H7 (cell line): ENCODE measurements around the gene TBL1X. TPM values are rescaled to one million over a fixed set of nuclear protein-coding genes. Genes with fewer than 3 reads are reported as not detected.

ENCODE experiments used
- DNase-seq: peaks from one replicate; pipeline ENCODE4 v3.0.0; 2012
- H3K27me3 ChIP-seq: 2 replicates; pipeline ENCODE4 v1.6.0; 2011; ENCODE audit warnings: mild to moderate bottlenecking, low read length; ENCODE audit not compliant: control insufficient read depth, insufficient read depth
- H3K36me3 ChIP-seq: replicated peaks from 2 replicates; pipeline ENCODE4 v1.5.1; 2011; ENCODE audit warnings: low read length; ENCODE audit not compliant: control insufficient read depth, insufficient read depth
- H3K4me3 ChIP-seq: 2 replicates; pipeline ENCODE4 v1.5.1; 2011; ENCODE audit warnings: low read depth, mild to moderate bottlenecking, control low read depth, low read length, moderate library complexity; ENCODE audit not compliant: insufficient read depth
- total RNA-seq: library from RNA; depleted of rRNA; stranded (reverse); fragments of >200 nt; shearing (Covaris generic); gene quantifications from 2 replicates; pipeline ENCODE4 v1.2.3, GENCODE V29; 2014

TBL1X gene
- total RNA-seq, 1 experiment from 2014 or later: 57.0 TPM

DNA sequence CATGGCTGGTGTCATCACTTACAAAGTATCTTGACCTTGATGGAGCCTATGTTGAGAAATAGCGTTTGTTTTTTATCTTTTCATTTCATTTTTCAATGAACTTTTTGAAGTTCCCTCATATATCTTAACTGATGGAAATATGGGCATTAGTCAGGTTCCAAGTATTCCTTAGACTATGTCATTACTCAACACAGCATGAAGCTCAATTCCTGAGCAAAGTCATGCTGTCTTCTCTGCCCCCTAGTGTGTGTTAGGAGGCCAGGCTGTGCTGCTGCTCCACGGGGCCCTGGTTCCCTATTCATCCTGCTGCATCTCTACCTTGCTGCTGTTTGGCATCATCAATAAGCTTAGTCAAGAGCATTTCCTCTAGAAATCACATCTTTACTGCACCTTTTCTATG is 259.9 kb downstream of the TBL1X start:
- DNase-seq: no peak
- peaks cover 3% of the 10 kb centered on the region; the same call in 1 of the 2 replicates for H3K36me3 ChIP-seq
- H3K4me3 ChIP-seq: no peak overlapping the region
- no peaks in the 10 kb centered on the region for H3K27me3 ChIP-seq

DNA sequence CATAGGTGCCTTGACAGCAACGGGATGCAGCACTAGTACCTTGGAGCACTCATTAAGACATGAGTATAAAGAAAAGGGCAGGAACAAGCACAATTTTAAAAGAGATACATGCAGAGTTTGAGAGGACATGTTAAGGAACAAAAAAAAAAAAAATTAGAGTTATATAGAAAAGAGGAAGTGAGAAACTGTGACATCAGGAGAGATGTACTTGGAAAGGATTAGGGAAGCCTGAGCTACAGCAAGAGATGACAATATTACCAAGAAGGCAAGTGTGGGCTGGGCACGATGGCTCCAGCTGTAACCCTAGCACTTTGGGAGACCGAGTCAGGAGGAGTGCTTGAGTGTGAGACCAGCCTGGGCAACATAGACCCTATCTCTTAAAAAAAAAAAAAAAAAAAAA is 263.4 kb downstream of the TBL1X start:
- H3K36me3 ChIP-seq: peaks cover 3% of the 10 kb centered on the region; the same call in 1 of the 2 replicates
- no peak overlapping the region for H3K4me3 ChIP-seq
- no peak for DNase-seq

DNA sequence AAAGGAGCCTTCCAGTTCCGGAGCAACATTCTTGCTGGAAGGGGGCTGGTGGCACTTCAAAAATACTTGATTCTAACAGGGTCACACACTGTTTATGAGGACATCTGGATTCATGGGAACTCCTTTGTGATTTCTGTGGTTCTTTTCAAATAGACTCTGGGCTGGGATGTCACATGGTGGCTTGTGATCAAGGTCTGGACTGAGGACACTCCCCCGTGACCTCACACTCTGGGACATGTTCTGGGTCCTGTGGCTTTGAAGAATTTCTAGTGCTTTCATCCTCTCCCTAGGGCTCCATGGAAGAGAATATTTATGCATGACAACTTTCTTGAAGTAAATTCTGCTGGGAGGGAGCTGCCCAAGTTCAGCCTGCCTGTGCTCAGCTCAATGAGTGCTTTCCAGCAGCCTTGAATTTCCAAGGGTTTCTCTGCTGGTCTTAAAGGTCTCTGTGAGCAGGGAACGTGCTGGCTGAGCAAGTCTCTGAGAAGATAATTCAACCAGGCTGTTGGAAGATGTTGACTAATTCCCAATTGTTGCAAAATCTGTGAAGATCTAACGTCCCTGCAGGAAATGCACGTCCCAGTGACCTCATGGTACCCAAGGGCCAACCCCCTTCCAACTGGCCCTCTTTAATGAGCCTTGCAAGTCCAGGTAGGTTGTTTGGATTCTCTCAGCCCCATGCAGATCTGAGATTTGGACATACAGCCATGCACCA is 264.5 kb downstream of the TBL1X start:
- no peaks in the 10 kb centered on the region for H3K27me3 ChIP-seq
- no peak overlapping the region for H3K4me3 ChIP-seq
- DNase-seq: no peak
- peaks cover 3% of the 10 kb centered on the region; the same call in 1 of the 2 replicates for H3K36me3 ChIP-seq

More for the DNA sequence above, 263.4 kb downstream of the TBL1X start:
- H3K27me3 ChIP-seq: no peaks in the 10 kb centered on the region

DNA sequence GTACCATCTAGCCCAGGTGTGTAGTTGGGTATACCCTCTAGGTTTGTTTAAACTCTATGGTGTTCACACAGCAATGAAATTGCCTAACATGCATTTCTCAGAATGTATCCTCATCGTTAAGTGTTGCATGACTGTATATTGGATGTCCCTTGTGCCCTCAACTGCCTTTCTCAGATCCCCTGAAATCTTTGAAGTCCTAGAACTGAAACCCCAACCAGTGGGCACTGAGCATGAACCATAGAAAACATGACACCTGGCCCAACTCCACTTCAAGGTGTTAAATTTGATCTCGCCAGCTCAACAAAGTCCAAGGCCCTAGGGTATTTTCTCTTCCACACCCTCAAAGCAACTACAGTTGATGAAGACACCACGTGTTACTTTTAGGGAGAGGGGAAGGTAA is 265.2 kb downstream of the TBL1X start:
- Histone ChIP-seq H3K4me3 (no peak overlapping the region), H3K36me3 (peaks cover 3% of the 10 kb centered on the region; the same call in 1 of the 2 replicates), H3K27me3 (no peaks in the 10 kb centered on the region)
- no peak for DNase-seq

DNA sequence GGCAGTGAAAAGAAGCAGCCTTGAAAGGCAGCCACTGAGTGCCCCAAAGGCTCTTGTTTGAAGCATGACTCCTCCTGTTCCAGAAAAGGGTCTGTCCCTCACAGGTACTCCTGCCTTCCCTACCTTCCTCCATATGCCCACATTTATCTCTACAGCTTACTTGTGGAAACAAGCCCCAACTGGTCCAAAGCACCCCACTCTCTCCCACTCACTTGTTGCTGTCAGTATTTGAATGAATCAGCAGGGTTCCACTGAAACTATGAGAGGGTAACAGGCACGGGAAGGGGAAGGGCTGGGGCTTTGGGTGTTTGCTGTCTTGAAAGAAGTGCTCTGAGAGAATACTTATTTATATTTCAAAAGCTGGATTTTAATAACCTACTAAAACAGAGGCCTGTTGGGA is 265.9 kb downstream of the TBL1X start:
- Histone ChIP-seq H3K27me3 (no peaks in the 10 kb centered on the region), H3K36me3 (no peaks in the 10 kb centered on the region), H3K4me3 (no peak overlapping the region)
- DNase-seq: no peak

DNA sequence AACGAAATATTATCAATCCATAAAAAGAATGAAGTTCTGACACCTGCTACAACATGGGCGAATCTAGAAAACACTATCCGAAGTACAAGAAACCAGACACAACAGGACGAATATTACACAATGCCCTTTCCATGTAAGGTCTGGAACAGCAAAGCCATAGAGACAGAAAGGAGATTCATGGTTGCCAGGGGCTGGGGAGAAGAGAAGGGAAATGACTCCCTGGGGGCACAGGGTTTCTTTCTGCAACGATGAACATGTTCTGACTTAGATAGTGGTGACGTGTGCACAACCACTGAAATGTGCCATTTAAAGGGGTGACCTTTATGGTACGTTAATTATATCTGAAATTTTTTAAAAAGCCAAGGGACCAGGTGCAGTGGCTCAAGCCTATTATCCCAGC is 272.5 kb downstream of the TBL1X start:
- Histone ChIP-seq H3K4me3 (no peak overlapping the region), H3K36me3 (no peaks in the 10 kb centered on the region; the same call in 1 of the 2 replicates), H3K27me3 (no peaks in the 10 kb centered on the region)
- no peak for DNase-seq

DNA sequence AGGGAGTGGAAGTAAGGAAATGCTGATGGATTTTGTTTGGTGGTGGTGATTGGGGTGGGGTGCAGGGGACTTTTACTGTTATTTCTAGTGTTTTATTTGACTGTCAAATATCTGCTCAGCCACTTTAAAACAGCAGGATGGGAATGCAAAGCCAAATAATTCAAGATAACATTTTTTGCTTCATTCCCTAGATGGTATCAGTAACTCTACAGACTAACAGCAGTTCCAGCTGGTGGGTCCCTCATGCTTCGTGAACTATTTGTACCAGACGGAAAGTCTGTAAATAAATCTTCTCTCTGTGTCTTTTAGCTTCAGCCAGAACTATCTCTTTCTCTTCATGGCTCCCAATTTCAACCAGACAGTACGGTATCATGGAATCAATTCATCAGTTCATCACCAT is 273.3 kb downstream of the TBL1X start:
- DNase-seq: no peak
- H3K4me3 ChIP-seq: no peak overlapping the region
- no peaks in the 10 kb centered on the region; the same call in 1 of the 2 replicates for H3K36me3 ChIP-seq
- no peaks in the 10 kb centered on the region for H3K27me3 ChIP-seq

DNA sequence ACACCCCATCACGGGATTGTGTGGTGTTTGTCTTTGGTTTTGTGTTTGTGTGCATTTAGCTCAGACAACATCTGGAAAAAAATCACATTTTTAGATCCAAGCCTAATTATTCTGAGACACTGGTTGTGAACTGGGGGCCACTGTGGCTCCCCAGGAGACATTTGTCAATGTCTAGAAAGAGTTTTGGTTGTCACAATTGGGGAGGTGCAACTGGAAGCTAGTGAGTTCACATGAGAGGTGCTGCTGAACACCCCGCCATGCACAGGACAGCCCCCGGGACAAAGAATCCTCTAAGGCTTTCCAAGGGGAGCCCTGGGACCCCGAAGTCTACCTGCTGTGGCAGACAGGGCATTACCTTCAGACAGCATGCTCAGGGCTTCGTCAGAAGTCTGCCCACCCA is 274.3 kb downstream of the TBL1X start:
- Histone ChIP-seq H3K27me3 (no peaks in the 10 kb centered on the region), H3K4me3 (no peak overlapping the region), H3K36me3 (no peaks in the 10 kb centered on the region; the same call in none of the 2 replicates)
- DNase-seq: no peak

DNA sequence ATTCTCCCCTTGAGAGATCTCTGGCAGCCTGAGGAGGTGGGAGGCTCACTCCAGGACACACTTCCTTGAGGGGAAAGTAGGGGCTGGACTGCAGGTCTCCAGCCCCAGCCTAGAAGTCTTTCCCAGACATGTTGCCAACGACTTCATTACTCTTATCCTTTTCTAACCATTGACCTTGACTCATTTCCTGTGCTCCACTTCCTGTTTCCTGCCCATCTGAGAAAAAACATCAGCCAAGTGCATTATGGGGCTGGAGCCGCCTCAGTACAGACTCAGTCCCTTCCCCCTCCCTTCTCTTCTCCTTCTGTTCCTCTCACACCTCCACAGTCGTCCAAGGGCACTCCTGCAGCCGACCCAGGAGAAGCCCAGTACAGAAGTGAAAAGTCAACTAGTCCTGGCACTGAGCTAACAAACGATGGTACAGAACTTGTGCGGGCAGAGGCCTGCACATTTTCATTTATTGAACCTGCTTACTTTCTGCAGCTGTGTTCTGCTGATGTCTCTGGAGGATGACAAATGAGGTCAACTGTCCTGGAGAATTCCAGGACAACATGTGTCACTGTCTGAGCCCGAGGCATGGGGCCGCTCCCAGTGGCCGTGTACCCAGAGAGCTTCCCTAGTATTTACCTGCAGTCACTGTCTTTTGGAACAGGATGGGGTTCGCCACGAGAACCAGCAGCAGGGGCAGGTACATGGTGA is 280.7 kb downstream of the TBL1X start:
- no peaks in the 10 kb centered on the region for H3K27me3 ChIP-seq
- DNase-seq: no peak

DNA sequence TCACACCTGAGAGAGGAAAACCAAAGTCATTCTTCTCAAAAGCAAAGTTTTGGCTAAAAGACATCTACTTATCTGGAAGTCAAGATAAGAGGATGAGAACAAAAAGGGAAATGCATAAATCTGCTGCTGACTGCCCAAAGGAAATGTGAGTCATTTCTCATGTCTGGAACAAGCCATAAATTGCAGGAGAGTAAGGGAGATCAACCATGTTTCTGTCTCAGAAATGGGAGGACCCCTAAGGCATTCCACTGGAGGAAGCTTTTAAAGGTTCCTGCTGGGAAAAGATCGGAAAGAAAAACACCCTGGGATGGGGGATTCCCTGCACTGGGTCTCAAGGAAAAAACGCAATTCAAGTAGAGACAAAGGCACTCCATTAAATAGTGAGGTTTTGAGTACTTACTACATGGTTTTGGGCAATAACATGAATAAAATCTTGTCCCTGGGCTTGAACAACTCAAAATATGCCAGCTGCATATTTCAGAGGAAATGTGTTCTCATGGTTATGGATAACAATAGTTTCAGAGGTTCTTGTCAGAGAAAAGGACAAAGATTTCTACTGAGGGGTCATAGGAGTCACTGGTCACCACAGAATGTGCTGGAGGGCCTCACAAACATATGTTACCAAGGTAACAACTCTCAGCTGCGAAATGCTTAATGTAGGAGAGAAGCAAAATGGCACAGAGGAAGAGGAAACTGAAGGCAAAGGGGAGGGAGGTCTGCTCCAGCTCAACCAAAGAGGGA is 281.5 kb downstream of the TBL1X start:
- H3K27me3 ChIP-seq: no peaks in the 10 kb centered on the region
- no peaks in the 10 kb centered on the region; the same call in 1 of the 2 replicates for H3K36me3 ChIP-seq
- no peak overlapping the region for H3K4me3 ChIP-seq
- DNase-seq: peak; percentile 66

More for the DNA sequence above, 280.7 kb downstream of the TBL1X start:
- Histone ChIP-seq H3K4me3 (no peak overlapping the region), H3K36me3 (no peaks in the 10 kb centered on the region; the same call in 1 of the 2 replicates)

DNA sequence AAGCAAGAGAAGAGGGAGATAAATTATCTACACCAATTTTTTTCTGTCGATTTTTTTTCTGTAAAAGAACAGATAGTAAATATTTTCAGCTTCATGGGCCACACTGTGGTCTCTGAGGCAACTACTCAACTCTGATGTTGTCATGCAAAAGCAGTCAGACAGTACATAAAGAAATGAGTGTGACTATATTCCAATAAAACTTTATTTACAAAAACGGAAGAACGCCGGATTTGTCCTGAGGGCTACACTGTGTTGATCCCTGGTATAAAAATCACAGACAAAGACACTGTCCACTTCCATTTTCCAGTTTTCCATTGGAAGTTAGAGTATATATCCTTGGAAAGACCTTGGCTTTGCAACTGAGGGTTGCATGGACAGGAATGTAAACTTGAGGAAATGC is 282.8 kb downstream of the TBL1X start:
- no peaks in the 10 kb centered on the region; the same call in 1 of the 2 replicates for H3K36me3 ChIP-seq
- no peaks in the 10 kb centered on the region for H3K27me3 ChIP-seq
- DNase-seq: no peak

DNA sequence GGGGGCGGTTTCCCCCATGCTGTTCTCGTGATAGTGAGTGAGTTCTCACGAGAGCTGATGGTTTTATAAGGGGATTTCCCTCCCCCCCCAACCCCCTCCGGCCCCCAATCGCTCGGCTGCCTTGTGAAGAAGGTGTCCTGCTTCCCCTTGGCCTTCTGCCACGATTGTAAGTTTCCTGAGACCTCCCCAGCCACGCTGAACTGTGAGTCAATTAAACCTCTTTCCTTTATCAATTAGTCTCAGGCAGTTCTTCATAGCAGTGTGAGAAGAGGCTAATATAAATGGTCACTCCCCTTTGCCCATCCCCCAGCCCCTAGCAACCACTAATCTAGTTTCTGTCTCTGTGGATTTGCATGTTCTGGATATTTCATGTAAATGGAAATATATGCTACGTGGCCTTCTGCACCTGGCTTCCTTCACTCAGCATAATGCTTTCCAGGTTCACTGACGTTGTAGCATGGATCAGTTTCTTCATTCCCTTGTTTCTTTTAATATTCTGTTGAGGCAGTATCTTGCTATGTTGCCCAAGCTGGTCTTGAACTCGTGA is 284.4 kb downstream of the TBL1X start:
- H3K27me3 ChIP-seq: no peaks in the 10 kb centered on the region
- no peak for DNase-seq
- no peaks in the 10 kb centered on the region; the same call in 1 of the 2 replicates for H3K36me3 ChIP-seq
- H3K4me3 ChIP-seq: no peak overlapping the region

More for the DNA sequence above, 282.8 kb downstream of the TBL1X start:
- no peak overlapping the region for H3K4me3 ChIP-seq

DNA sequence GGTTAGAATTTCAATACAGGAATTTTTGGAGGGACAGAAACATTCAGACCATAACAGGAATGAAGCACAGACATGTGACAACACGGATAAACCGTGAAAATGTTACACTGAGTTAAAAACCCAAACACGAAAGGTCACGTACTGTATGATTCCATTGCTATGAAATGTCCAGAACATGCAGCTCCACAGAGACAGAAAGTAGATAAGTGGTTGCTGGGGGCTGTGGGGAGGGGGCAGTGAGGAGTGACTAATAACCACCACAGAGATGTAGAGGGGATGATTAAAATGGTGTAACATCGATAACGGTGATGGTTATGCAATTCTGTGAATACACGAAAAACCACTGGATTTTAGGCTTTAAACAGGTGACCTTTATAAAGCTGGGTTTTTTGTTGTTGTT is 292.5 kb downstream of the TBL1X start:
- no peaks in the 10 kb centered on the region for H3K27me3 ChIP-seq
- H3K36me3 ChIP-seq: no peaks in the 10 kb centered on the region
- no peak overlapping the region for H3K4me3 ChIP-seq
- DNase-seq: no peak

DNA sequence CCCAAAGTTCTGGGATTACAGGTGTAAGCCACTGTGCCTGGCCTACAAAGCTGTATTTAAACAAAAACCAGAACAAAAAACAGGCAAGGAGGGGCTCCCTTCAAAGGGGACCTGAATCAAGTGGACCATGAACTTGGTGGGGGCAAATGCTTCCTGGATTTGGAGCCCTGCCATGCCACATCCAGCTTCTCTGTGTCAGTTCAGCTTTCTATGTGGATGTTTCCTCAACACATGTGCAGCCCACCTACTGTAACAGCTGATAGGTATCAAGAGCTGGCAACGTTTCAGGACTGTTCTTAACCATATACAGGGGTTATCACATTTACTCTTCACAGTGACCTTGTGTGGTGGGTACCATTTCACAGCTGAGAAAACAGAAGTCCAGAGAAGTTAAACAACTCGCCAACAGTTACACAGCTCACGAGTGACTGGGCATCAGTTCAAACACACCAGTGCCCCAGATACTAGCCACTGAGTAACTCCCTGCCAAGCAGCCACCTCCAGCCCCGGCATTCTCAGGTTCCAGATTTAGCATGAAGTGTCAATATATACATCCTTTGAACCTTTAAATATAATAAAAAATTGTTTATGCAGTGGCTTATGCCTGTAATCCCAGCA is 293.3 kb downstream of the TBL1X start:
- no peak for DNase-seq
- no peak overlapping the region for H3K4me3 ChIP-seq
- no peaks in the 10 kb centered on the region for H3K36me3 ChIP-seq
- no peaks in the 10 kb centered on the region for H3K27me3 ChIP-seq
